GM19239 (cell line): ENCODE results near the gene CMA1.
"Not testable (repeated sequence)": the region's sequence is repeated elsewhere in the genome, so short reads cannot be mapped to it uniquely, and the experiment has no call there.

ENCODE experiments used
- DNase-seq: peaks from one replicate; pipeline ENCODE4 v3.0.0; 2011; ENCODE audit warnings: low spot score; ENCODE audit not compliant: insufficient read length
- FAIRE-seq: peaks from 2 replicates; lab custom pipeline; 2011; peaks lifted over from hg19 to GRCh38; lab: Jason Lieb, UNC

The CMA1 gene

GRCh38 chr14:24473211-24473610 lies 34.9 kb downstream of the CMA1 start:
- DNase-seq (no peak), FAIRE-seq (no peak)

GRCh38 chr14:24470450-24470849 lies 37.6 kb downstream of the CMA1 start:
- not testable (repeated sequence) for FAIRE-seq, DNase-seq

- DNase-seq (no peak), FAIRE-seq (no peak)
Observed at GRCh38 chr14:24465805-24466204, 42.3 kb downstream of the CMA1 start.

- DNase-seq, result no peak
- no peak for FAIRE-seq
Observed at GRCh38 chr14:24465368-24465767, 42.7 kb downstream of the CMA1 start.

GRCh38 chr14:24463884-24464785 lies 43.9 kb downstream of the CMA1 start:
- DNase-seq, result no peak
- FAIRE-seq, result no peak

- FAIRE-seq (no peak), DNase-seq (no peak)
Observed at GRCh38 chr14:24463017-24463883, 44.8 kb downstream of the CMA1 start.

GRCh38 chr14:24461336-24461735 lies 46.7 kb downstream of the CMA1 start:
- DNase-seq, result no peak
- FAIRE-seq, result no peak

GRCh38 chr14:24459331-24459730 lies 48.7 kb downstream of the CMA1 start:
- FAIRE-seq, result no peak
- DNase-seq, result no peak

GRCh38 chr14:24458736-24459135 lies 49.3 kb downstream of the CMA1 start:
- no peak for DNase-seq
- no peak for FAIRE-seq

- FAIRE-seq, result no peak
- no peak for DNase-seq
Observed at GRCh38 chr14:24456980-24457379, 51.1 kb downstream of the CMA1 start.
